GM21381 (cell line): ENCODE data around the gene ADGRG3.

ENCODE experiments used
- ATAC-seq: cut with Tn5 transposase; IDR thresholded peaks from one replicate; pipeline ENCODE4 v1.9.1; 2021; ENCODE audit warnings: mild to moderate bottlenecking, moderate library complexity; ENCODE audit not compliant: unreplicated experiment

The ADGRG3 gene

GRCh38 chr16:57694725-57695679 is 26.9 kb downstream of the ADGRG3 start, which contains the start of gene DRC7:
Gene DRC7 (plus strand): TSS chr16:57694806. CDS start chr16:57697950, 3,144 bp downstream.
- no peak for ATAC-seq

GRCh38 chr16:57695680-57696069 is 27.6 kb downstream of the ADGRG3 start:
- ATAC-seq = no peak

- ATAC-seq = no peak
These were observed 28.1 kb downstream of the ADGRG3 start for GRCh38 chr16:57696240-57696639.

- no peak for ATAC-seq
These were observed 29.9 kb downstream of the ADGRG3 start for GRCh38 chr16:57697896-57698537.

GRCh38 chr16:57698812-57699405 is 30.8 kb downstream of the ADGRG3 start:
- ATAC-seq = no peak

- no peak for ATAC-seq
These were observed 31.4 kb downstream of the ADGRG3 start for GRCh38 chr16:57699481-57699880.

- no peak for ATAC-seq
These were observed 31.8 kb downstream of the ADGRG3 start for GRCh38 chr16:57699899-57700298.

- no peak for ATAC-seq
These were observed 32.9 kb downstream of the ADGRG3 start for GRCh38 chr16:57700781-57701551.

GRCh38 chr16:57701759-57702371 is 33.8 kb downstream of the ADGRG3 start:
- no peak for ATAC-seq

GRCh38 chr16:57703416-57704010 is 35.4 kb downstream of the ADGRG3 start:
- ATAC-seq = no peak

GRCh38 chr16:57704011-57704904 is 36.2 kb downstream of the ADGRG3 start:
- no peak for ATAC-seq

GRCh38 chr16:57704905-57705852 is 37.1 kb downstream of the ADGRG3 start:
- no peak for ATAC-seq

- no peak for ATAC-seq
These were observed 38.6 kb downstream of the ADGRG3 start for GRCh38 chr16:57706717-57707116.

- ATAC-seq = no peak
These were observed 39.2 kb downstream of the ADGRG3 start for GRCh38 chr16:57707331-57707730.

GRCh38 chr16:57708168-57708567 is 40.1 kb downstream of the ADGRG3 start:
- no peak for ATAC-seq

- no peak for ATAC-seq
These were observed 41.6 kb downstream of the ADGRG3 start for GRCh38 chr16:57709663-57710062.

GRCh38 chr16:57711346-57711745 is 43.2 kb downstream of the ADGRG3 start:
- no peak for ATAC-seq

GRCh38 chr16:57711993-57712392 is 43.9 kb downstream of the ADGRG3 start:
- no peak for ATAC-seq
